Astrocyte (in vitro differentiated cells and primary cell): Measurements from ENCODE around the gene MAPK8IP3. TPM values are rescaled to one million over a fixed set of nuclear protein-coding genes. Genes with fewer than 3 reads are reported as not detected.
A peak's percentile ranks its signal among the peaks of the same experiment; 100 is the strongest.

Experiments used
- DNase-seq: peaks from one replicate; pipeline ENCODE4 v3.0.0-alpha.2; 2010; ENCODE audit warnings: low read depth
- FAIRE-seq: peaks from 2 replicates; lab custom pipeline; 2011; peaks lifted over from hg19 to GRCh38; lab: Jason Lieb, UNC
- H2AFZ ChIP-seq: 2 replicates; pipeline ENCODE4 v1.6.0; 2012; ENCODE audit warnings: low read depth, low read length, inconsistent platforms
- H3K27ac ChIP-seq: 2 replicates; pipeline ENCODE4 v1.5.1; 2011; ENCODE audit warnings: low read depth, low read length, inconsistent platforms
- H3K27me3 ChIP-seq: 2 replicates; pipeline ENCODE4 v1.6.0; 2011; ENCODE audit warnings: low read length, inconsistent platforms; ENCODE audit not compliant: insufficient read depth
- H3K36me3 ChIP-seq: 2 replicates; pipeline ENCODE4 v1.5.1; 2011; ENCODE audit warnings: low read length, inconsistent platforms; ENCODE audit not compliant: insufficient read depth
- H3K4me1 ChIP-seq: 2 replicates; pipeline ENCODE4 v1.5.1; 2011; ENCODE audit warnings: low read length, inconsistent platforms; ENCODE audit not compliant: insufficient read depth
- H3K4me2 ChIP-seq: 2 replicates; pipeline ENCODE4 v1.6.0; 2012; ENCODE audit warnings: low read length, inconsistent platforms
- H3K4me3 ChIP-seq: 2 replicates; pipeline ENCODE4 v1.5.1; 2011; ENCODE audit warnings: low read depth, mild to moderate bottlenecking, low read length, inconsistent platforms; ENCODE audit not compliant: insufficient read depth
- H3K79me2 ChIP-seq: 2 replicates; pipeline ENCODE4 v1.6.0; 2012; ENCODE audit warnings: mild to moderate bottlenecking, low read length, inconsistent platforms; ENCODE audit not compliant: insufficient read depth
- H3K9ac ChIP-seq: 2 replicates; pipeline ENCODE4 v1.6.0; 2012; ENCODE audit warnings: mild to moderate bottlenecking, low read length, inconsistent platforms
- H3K9me3 ChIP-seq: 2 replicates; pipeline ENCODE4 v1.5.1; 2012; ENCODE audit warnings: low read depth, mild to moderate bottlenecking, low read length, inconsistent platforms; ENCODE audit not compliant: insufficient read depth
- H4K20me1 ChIP-seq: 2 replicates; pipeline ENCODE4 v1.6.0; 2012; ENCODE audit warnings: low read length, inconsistent platforms; ENCODE audit not compliant: insufficient read depth
- H3K27ac Mint-ChIP-seq: one replicate; pipeline ENCODE4 v1.8.0; 2021; ENCODE audit warnings: mild to moderate bottlenecking, mixed read lengths; ENCODE audit not compliant: unreplicated experiment
- H3K27me3 Mint-ChIP-seq: one replicate; pipeline ENCODE4 v1.8.0; 2021; ENCODE audit warnings: low read depth, mixed read lengths; ENCODE audit not compliant: unreplicated experiment
- H3K36me3 Mint-ChIP-seq: one replicate; pipeline ENCODE4 v1.8.0; 2021; ENCODE audit warnings: low read depth, mixed read lengths; ENCODE audit not compliant: unreplicated experiment
- H3K4me1 Mint-ChIP-seq: one replicate; pipeline ENCODE4 v1.8.0; 2021; ENCODE audit warnings: low read depth, mixed read lengths; ENCODE audit not compliant: unreplicated experiment
- H3K4me3 Mint-ChIP-seq: one replicate; pipeline ENCODE4 v1.8.0; 2021; ENCODE audit warnings: mild to moderate bottlenecking, moderate library complexity, mixed read lengths; ENCODE audit not compliant: unreplicated experiment
- H3K9me3 Mint-ChIP-seq: one replicate; pipeline ENCODE4 v1.8.0; 2021; ENCODE audit warnings: mild to moderate bottlenecking, mixed read lengths; ENCODE audit not compliant: unreplicated experiment
- EZH2 ChIP-seq: IDR thresholded peaks from 2 replicates; pipeline ENCODE4 v1.6.1; 2012; ENCODE audit warnings: mild to moderate bottlenecking, low read length, inconsistent platforms; ENCODE audit not compliant: insufficient read depth
- total RNA-seq: library from RNA; stranded (reverse); gene quantifications from 2 replicates; pipeline ENCODE4 v1.2.1, GENCODE V29; 2021
- TF ChIP-seq, protein P1 (sequence below): IDR thresholded peaks from 2 replicates; pipeline ENCODE4 v1.5.1; 2011; ENCODE audit warnings: low read depth, mild to moderate bottlenecking, inconsistent platforms, low read length, moderate library complexity; ENCODE audit not compliant: insufficient read depth

The MAPK8IP3 gene
- total RNA-seq, 1 donor from 2014 or later: 92.4 TPM

DNA sequence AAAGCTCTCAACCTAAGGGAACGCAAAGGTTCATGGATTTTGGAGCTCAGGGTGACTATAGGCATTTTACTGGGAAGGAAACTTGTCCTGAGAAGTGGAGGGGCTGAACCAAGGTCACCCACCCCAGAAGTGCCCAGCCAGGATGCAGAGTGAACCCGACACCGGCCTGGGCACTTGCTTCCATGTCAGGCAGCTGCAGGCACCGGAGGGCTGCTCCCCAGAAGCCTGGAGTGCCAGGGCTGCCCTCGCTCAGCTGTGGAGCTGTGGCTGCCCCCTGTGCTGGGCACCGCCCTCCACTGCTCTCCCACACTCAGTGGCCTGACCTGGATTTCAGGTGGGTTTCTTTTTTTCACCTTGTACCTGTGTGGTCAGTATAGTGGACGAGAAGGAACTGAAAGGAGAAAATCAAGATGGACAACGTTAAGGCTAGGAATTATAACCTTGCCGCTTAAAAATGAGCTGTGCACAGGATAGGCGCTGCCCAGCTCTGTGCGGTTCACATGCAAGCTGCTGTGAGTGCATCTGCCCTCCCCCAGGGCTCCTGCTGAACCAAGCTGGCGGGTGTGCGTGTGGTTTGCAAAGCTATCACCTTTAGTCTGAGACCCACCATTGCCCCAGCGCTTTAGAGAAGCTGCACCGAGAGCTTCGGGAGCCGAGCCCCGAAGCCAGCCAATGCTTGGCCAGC is 2.2 kb downstream of the MAPK8IP3 start:
- Mint-ChIP-seq H3K4me1 (peaks cover 25% of the 10 kb centered on the region), H3K27me3 (no peaks in the 10 kb centered on the region), H3K36me3 (peaks cover under 1% of the 10 kb centered on the region), H3K4me3 (peak overlapping the region; percentile 92), H3K27ac (peak overlapping the region; percentile 77), H3K9me3 (no peaks in the 10 kb centered on the region)
- peaks cover 59% of the 10 kb centered on the region for H4K20me1 ChIP-seq
- no peaks in the 10 kb centered on the region for H3K9me3 ChIP-seq
- H3K4me3 ChIP-seq: peak overlapping the region; percentile 91
- no peak overlapping the region for H3K27ac ChIP-seq
- no peak for TF ChIP-seq EZH2
- FAIRE-seq (no peak), DNase-seq (no peak)
- H2AFZ ChIP-seq: no peak overlapping the region
- no peaks in the 10 kb centered on the region for H3K36me3 ChIP-seq
- H3K27me3 ChIP-seq: no peaks in the 10 kb centered on the region
- peaks cover 75% of the 10 kb centered on the region for H3K79me2 ChIP-seq
- peaks cover 37% of the 10 kb centered on the region for H3K4me1 ChIP-seq
- H3K4me2 ChIP-seq: peak overlapping the region; percentile 99
- H3K9ac ChIP-seq: peak overlapping the region; percentile 98

DNA sequence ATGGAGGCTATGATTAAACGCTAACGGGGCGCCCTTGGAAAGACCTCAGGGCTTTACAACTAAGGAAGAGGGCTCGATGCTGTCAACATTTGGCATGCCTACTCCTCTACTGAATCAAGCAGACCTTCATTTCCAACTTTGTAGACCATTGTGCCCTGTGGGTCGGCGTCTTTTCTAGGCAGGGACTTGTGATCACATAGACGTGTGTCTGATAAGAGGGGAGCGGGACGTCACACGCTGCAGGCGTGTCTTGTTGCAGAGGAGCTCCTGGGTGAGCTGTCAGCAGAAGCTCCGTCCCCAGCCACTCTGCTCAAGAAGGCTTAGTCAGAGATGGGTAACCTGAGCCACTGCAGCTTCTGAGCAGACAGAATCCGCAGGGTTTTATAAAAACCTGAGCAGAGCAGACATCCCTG is 2.8 kb downstream of the MAPK8IP3 start:
- FAIRE-seq (no peak), DNase-seq (peak; percentile 79)
- no peak for TF ChIP-seq EZH2
- TF ChIP-seq, protein P1, sequence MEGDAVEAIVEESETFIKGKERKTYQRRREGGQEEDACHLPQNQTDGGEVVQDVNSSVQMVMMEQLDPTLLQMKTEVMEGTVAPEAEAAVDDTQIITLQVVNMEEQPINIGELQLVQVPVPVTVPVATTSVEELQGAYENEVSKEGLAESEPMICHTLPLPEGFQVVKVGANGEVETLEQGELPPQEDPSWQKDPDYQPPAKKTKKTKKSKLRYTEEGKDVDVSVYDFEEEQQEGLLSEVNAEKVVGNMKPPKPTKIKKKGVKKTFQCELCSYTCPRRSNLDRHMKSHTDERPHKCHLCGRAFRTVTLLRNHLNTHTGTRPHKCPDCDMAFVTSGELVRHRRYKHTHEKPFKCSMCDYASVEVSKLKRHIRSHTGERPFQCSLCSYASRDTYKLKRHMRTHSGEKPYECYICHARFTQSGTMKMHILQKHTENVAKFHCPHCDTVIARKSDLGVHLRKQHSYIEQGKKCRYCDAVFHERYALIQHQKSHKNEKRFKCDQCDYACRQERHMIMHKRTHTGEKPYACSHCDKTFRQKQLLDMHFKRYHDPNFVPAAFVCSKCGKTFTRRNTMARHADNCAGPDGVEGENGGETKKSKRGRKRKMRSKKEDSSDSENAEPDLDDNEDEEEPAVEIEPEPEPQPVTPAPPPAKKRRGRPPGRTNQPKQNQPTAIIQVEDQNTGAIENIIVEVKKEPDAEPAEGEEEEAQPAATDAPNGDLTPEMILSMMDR: no peak
- H3K4me2 ChIP-seq: peak overlapping the region; percentile 99
- peaks cover 65% of the 10 kb centered on the region for H4K20me1 ChIP-seq
- Mint-ChIP-seq H3K27ac (no peak overlapping the region), H3K4me3 (peak overlapping the region; percentile 71), H3K27me3 (no peaks in the 10 kb centered on the region), H3K9me3 (no peaks in the 10 kb centered on the region), H3K36me3 (no peaks in the 10 kb centered on the region), H3K4me1 (peaks cover 27% of the 10 kb centered on the region)
- no peak overlapping the region for H3K27ac ChIP-seq
- H3K9ac ChIP-seq: no peak overlapping the region
- no peaks in the 10 kb centered on the region for H3K36me3 ChIP-seq
- peaks cover 42% of the 10 kb centered on the region for H3K4me1 ChIP-seq
- H3K4me3 ChIP-seq: no peak overlapping the region
- no peak overlapping the region for H2AFZ ChIP-seq
- no peaks in the 10 kb centered on the region for H3K9me3 ChIP-seq
- H3K27me3 ChIP-seq: no peaks in the 10 kb centered on the region
- peaks cover 80% of the 10 kb centered on the region for H3K79me2 ChIP-seq

DNA sequence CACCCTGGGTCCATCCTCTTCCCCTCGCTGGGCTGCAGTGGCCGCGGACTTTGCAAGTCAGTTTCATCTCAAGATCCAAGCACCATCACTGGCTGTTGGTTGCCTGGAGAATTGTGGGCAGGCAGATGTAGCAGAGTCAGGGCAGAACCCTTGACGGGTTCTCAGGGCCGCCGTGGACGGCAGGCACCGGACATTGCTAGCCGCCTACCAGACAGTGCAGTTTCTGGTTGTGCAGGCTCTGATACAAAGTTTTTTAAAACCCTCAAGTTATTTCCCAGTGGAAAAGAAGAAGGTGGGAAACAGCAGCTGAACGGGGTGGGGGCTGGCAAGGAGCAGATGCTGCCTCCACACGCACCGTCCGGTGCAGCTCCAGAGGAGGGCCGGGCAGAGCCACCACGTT is 3.4 kb downstream of the MAPK8IP3 start:
- Histone ChIP-seq H3K9me3 (no peaks in the 10 kb centered on the region), H2AFZ (no peak overlapping the region), H3K79me2 (peaks cover 84% of the 10 kb centered on the region), H3K27ac (no peak overlapping the region), H4K20me1 (peaks cover 70% of the 10 kb centered on the region), H3K4me1 (peaks cover 45% of the 10 kb centered on the region), H3K9ac (no peak overlapping the region), H3K4me2 (peak overlapping the region; percentile 99), H3K36me3 (no peaks in the 10 kb centered on the region), H3K4me3 (no peak overlapping the region), H3K27me3 (no peaks in the 10 kb centered on the region)
- no peaks in the 10 kb centered on the region for H3K27me3 Mint-ChIP-seq
- no peak for DNase-seq
- TF ChIP-seq, protein P1: no peak
- no peak for TF ChIP-seq EZH2
- no peak overlapping the region for H3K27ac Mint-ChIP-seq
- H3K36me3 Mint-ChIP-seq: no peaks in the 10 kb centered on the region
- peaks cover 27% of the 10 kb centered on the region for H3K4me1 Mint-ChIP-seq
- no peaks in the 10 kb centered on the region for H3K9me3 Mint-ChIP-seq
- no peak overlapping the region for H3K4me3 Mint-ChIP-seq
- FAIRE-seq: no peak
